ENCODE measurements around the gene GLI3.

Gene GLI3

DNA sequence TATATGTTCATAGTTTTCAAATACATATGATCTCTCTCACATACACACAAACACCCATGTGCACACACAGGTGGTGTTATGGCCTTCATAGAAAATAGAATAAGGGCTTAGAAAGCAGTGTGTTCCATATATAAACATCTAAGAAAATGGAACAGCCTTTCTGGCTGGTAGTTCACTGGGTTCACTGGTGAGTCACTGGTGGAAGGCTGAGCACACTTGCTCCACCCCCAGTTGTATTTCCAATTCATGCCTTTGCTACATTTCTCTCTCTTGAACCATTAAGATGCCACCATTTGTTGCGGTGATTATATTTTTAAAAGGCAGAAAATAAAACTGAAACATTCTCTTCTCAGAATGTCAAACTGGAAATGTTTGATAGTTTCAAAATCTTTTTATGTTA is 252.1 kb downstream of the GLI3 start:
- TF ChIP-seq, protein P1, sequence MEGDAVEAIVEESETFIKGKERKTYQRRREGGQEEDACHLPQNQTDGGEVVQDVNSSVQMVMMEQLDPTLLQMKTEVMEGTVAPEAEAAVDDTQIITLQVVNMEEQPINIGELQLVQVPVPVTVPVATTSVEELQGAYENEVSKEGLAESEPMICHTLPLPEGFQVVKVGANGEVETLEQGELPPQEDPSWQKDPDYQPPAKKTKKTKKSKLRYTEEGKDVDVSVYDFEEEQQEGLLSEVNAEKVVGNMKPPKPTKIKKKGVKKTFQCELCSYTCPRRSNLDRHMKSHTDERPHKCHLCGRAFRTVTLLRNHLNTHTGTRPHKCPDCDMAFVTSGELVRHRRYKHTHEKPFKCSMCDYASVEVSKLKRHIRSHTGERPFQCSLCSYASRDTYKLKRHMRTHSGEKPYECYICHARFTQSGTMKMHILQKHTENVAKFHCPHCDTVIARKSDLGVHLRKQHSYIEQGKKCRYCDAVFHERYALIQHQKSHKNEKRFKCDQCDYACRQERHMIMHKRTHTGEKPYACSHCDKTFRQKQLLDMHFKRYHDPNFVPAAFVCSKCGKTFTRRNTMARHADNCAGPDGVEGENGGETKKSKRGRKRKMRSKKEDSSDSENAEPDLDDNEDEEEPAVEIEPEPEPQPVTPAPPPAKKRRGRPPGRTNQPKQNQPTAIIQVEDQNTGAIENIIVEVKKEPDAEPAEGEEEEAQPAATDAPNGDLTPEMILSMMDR (IDR thresholded peaks at IDR 0.05; ENCODE audit: extremely low read depth, insufficient read depth, missing control alignments): no peak
- in situ Hi-C loops (cut with MboI; ENCODE audit: low pct_unique_long_range_greater_than_20kb, low sequenced_read_pairs, unreplicated experiment): no loop called here
- no peak for DNase-seq (ENCODE audit: low spot score)

DNA sequence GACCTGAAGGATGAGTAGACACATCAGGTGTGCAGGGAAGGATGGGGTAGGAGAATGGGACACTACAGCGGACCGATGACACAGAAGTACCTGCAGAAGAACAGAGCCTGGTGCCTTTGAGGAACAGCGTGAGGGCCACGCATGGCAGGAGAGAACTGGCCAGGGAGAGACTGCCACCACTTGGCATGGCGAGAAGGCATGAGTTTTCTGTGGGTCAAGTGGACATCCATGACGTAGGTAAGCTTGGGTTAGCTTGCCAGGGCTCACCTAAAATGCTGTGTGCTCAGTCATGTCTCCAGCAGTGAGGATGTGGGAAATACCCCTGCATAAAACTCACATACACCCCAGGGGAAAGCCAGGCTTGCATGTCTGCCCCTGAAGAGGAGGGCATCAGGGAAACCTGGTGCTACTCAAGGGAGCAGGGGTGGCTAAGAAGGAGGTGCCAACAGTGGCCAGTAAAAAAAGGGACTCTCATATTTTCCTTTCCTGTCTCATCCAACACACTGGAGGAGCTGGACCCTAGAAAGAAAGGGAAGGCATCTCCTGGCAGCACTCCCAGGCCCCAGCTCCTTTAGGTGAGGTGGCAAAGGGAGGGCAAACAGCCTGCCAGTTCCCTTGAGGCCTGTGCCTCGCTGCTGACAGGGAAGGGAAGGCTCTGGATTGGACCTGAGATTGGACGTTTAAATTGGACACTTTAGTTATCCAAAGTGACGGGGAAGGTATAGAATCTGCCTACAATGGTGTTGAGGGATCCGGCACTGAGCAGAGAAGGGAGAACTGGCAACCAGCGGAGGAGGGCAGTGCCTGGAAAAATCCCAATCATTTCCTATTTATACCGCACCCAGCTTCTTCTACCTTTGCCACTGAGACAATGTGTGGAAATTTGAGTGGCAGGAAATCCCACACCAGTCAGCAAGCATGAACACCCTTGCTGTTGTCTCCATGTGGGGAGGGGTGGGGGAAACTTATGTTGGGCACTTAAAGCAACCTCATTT is 255.7 kb downstream of the GLI3 start:
- TF ChIP-seq, protein P1 (IDR thresholded peaks at IDR 0.05; ENCODE audit: extremely low read depth, insufficient read depth, missing control alignments): no peak
- DNase-seq (ENCODE audit: low spot score): no peak
- in situ Hi-C loops (cut with MboI; ENCODE audit: low pct_unique_long_range_greater_than_20kb, low sequenced_read_pairs, unreplicated experiment): no loop called here

DNA sequence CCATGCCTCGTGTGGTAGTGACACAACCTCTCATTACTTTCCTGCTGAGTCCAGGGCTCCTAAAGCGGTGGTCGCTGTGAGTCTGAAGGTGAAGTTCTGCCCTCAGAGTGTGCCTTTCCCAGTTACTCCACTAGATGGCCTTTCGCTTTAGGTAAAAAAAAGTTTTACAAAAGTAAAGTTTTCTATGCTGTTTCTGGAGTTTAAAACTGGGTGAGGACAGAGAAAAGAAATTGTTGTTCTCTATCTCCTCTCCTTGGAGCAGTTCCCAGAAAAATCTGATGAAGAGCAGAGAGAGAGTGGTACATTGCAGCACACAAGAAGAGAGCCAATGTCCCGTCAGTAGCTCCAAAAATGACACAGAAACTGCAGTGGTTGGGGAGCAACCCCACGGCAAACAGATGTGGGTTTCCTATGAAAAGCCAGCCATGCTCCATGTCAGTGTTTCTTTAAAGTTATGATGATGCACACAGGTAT is 257.1 kb downstream of the GLI3 start:
- DNase-seq (ENCODE audit: low spot score): no peak
- in situ Hi-C loops (cut with MboI; ENCODE audit: low pct_unique_long_range_greater_than_20kb, low sequenced_read_pairs, unreplicated experiment): no loop called here
- TF ChIP-seq, protein P1 (IDR thresholded peaks at IDR 0.05; ENCODE audit: extremely low read depth, insufficient read depth, missing control alignments): peak; percentile 68

DNA sequence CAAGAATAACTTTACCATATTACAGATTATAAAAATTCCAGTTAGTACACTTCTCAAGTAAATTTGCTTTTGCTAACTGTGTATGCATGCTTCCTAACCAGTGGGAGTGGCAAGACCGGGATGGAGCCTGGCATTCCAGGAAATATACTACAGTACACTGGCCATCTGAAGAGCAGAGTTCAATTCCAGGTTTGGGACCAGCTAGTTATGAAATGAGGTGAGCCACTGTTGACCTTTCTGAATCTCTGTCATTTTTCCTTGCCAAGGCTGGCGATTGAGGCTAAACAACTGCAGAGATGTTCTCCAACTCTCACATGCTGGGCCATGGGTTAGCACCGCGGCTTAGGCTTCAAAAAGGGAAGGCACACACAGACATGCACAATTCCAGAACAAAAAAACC is 258.2 kb downstream of the GLI3 start:
- in situ Hi-C loops (cut with MboI; ENCODE audit: low pct_unique_long_range_greater_than_20kb, low sequenced_read_pairs, unreplicated experiment): no loop called here

DNA sequence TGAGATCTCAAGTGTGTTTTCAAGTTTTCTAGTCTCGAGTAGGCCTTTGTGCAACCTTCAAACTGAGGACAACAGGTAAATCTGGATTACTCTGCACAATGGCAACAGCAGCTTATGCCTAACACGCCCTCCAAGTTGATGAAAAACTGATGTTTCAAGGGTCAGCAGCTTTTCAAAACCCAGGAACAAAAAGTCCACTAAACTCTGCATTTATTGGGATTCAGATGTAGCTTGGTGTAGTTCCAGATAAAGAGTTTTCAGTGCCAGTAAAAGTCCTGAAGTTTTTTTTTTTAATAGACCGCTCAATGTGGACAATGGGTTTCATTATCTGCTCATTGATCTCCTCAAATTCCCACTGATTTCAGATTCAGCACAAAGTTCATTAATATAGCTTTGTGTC is 259.3 kb downstream of the GLI3 start:
- in situ Hi-C loops (cut with MboI; ENCODE audit: low pct_unique_long_range_greater_than_20kb, low sequenced_read_pairs, unreplicated experiment): no loop called here

More for the DNA sequence above, 258.2 kb downstream of the GLI3 start:
- TF ChIP-seq, protein P1 (IDR thresholded peaks at IDR 0.05; ENCODE audit: extremely low read depth, insufficient read depth, missing control alignments): no peak
- no peak for DNase-seq (ENCODE audit: low spot score)

DNA sequence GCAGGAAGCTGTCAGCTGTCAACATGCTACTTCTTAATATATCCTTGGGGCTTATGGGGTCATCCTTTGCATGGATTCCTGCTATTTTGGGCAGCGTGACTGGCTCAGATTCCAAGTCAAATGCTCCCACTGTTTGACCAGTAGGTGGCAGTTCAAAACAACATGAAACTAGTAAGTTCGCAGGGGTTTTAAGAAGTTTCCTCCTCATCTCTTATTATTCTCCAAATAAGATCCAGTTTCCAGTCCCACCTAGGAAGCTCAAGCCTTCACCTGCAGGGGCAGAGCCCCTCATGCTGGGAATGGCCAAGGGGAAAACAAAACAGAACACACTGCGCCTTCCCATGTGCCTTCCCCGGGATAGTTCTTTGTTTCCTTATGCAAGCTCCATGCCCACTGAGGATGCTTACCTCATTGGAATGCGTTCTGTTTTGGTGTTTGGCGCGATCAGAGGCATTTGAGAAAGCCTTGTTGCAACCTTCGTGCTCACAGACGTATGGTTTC is 259.8 kb downstream of the GLI3 start:
- in situ Hi-C loops (cut with MboI; ENCODE audit: low pct_unique_long_range_greater_than_20kb, low sequenced_read_pairs, unreplicated experiment): no loop called here
- no peak for DNase-seq (ENCODE audit: low spot score)

More for the DNA sequence above, 259.3 kb downstream of the GLI3 start:
- no peak for DNase-seq (ENCODE audit: low spot score)
- TF ChIP-seq, protein P1 (IDR thresholded peaks at IDR 0.05; ENCODE audit: extremely low read depth, insufficient read depth, missing control alignments): no peak

More for the DNA sequence above, 259.8 kb downstream of the GLI3 start:
- TF ChIP-seq, protein P1 (IDR thresholded peaks at IDR 0.05; ENCODE audit: extremely low read depth, insufficient read depth, missing control alignments): peak; percentile 59

All from GM13977 (cell line).